ENCODE data around the gene SETD3.

DNA sequence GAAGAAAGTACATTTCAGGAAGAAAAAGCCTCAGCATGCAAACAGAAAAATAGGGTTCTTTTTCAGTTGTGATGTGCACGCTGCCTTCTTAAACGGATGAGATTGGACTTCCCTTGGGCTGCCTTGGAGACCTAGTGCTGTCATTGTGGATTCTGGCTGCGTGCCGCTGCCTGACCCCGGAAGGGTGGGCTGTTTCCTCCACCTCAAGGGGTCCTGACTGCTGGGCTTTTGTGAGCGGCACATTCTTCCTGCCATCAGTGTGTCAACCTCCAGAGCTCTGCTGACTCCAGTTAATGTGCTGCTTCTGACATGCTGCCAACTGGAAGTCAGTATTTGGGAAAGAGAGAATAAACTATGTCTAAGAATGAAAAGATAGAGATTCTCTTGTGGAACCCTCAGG is 25.6 kb upstream of the SETD3 start:
- TF ChIP-seq, protein P1, sequence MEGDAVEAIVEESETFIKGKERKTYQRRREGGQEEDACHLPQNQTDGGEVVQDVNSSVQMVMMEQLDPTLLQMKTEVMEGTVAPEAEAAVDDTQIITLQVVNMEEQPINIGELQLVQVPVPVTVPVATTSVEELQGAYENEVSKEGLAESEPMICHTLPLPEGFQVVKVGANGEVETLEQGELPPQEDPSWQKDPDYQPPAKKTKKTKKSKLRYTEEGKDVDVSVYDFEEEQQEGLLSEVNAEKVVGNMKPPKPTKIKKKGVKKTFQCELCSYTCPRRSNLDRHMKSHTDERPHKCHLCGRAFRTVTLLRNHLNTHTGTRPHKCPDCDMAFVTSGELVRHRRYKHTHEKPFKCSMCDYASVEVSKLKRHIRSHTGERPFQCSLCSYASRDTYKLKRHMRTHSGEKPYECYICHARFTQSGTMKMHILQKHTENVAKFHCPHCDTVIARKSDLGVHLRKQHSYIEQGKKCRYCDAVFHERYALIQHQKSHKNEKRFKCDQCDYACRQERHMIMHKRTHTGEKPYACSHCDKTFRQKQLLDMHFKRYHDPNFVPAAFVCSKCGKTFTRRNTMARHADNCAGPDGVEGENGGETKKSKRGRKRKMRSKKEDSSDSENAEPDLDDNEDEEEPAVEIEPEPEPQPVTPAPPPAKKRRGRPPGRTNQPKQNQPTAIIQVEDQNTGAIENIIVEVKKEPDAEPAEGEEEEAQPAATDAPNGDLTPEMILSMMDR (IDR thresholded peaks at IDR 0.05), result no peak
- TF ChIP-seq POLR2A (IDR thresholded peaks at IDR 0.05), result no peak

Measured in right lobe of liver (tissue), 4 donors.